Prostate gland (tissue), 2 donors: ENCODE data around the gene TIMP2.

Source experiments
- POLR2A ChIP-seq: fragments of 450-650 bp; IDR thresholded peaks from one replicate; pipeline ENCODE4 v1.6.1; 2016; ENCODE audit warnings: antibody characterized with exemption, mild to moderate bottlenecking
- POLR2AphosphoS5 ChIP-seq: sonication (generic); formaldehyde crosslinking; IDR thresholded peaks from one replicate; pipeline ENCODE4 v1.6.1; 2017; ENCODE audit warnings: antibody characterized with exemption
- TF ChIP-seq, protein P1 (sequence below), 4 experiments: fragments of 200-600 bp in 2 of 4; fragments of 450-650 bp in 2 of 4; sonication (generic) in 2 of 4; IDR thresholded peaks; 1 replicate in 3 of 4; 2 replicates in 1 of 4; pipeline ENCODE4 v1.5.1; 2016 to 2019; ENCODE audit warnings: antibody characterized with exemption in 4 of 4, mild to moderate bottlenecking in 2 of 4, moderate library complexity in 2 of 4

- TF ChIP-seq, protein P1, sequence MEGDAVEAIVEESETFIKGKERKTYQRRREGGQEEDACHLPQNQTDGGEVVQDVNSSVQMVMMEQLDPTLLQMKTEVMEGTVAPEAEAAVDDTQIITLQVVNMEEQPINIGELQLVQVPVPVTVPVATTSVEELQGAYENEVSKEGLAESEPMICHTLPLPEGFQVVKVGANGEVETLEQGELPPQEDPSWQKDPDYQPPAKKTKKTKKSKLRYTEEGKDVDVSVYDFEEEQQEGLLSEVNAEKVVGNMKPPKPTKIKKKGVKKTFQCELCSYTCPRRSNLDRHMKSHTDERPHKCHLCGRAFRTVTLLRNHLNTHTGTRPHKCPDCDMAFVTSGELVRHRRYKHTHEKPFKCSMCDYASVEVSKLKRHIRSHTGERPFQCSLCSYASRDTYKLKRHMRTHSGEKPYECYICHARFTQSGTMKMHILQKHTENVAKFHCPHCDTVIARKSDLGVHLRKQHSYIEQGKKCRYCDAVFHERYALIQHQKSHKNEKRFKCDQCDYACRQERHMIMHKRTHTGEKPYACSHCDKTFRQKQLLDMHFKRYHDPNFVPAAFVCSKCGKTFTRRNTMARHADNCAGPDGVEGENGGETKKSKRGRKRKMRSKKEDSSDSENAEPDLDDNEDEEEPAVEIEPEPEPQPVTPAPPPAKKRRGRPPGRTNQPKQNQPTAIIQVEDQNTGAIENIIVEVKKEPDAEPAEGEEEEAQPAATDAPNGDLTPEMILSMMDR (IDR thresholded peaks at IDR 0.05) = no peak
- TF ChIP-seq POLR2AphosphoS5 (no peak), POLR2A (no peak)
These were observed 5.0 kb upstream of the TIMP2 start for GRCh38 chr17:78929908-78930775.
